Duodenal mucosa (tissue), 2 donors: Measurements from ENCODE around the gene USP15.

Experiments
- H3K27ac ChIP-seq: one replicate; pipeline ENCODE4 v1.7.0; 2013; ENCODE audit warnings: low read depth, low read length
- H3K27me3 ChIP-seq, 2 donors: one replicate each; pipeline ENCODE4 v1.7.0; 2013; ENCODE audit warnings: low read length in 2 of 2, control low read depth in 1 of 2; ENCODE audit not compliant: insufficient read depth in 2 of 2, control insufficient read depth in 1 of 2
- H3K36me3 ChIP-seq, 2 donors: one replicate each; pipeline ENCODE4 v1.7.0; 2013; ENCODE audit warnings: low read length in 2 of 2, control low read depth in 1 of 2; ENCODE audit not compliant: insufficient read depth in 2 of 2, control insufficient read depth in 1 of 2
- H3K4me1 ChIP-seq, 2 donors: one replicate each; pipeline ENCODE4 v1.7.0; 2013; ENCODE audit warnings: low read length in 2 of 2, control low read depth in 1 of 2; ENCODE audit not compliant: insufficient read depth in 2 of 2, control insufficient read depth in 1 of 2
- H3K4me3 ChIP-seq, 2 donors: one replicate each; pipeline ENCODE4 v1.7.0; 2013; ENCODE audit warnings: low read length in 2 of 2, low read depth in 1 of 2
- H3K9ac ChIP-seq, 2 donors: one replicate each; pipeline ENCODE4 v1.7.0; 2013; ENCODE audit warnings: low read length in 2 of 2, low read depth in 1 of 2
- H3K9me3 ChIP-seq, 2 donors: one replicate each; pipeline ENCODE4 v1.7.0; 2013; ENCODE audit warnings: low read length in 2 of 2, control low read depth in 1 of 2; ENCODE audit not compliant: control insufficient read depth in 1 of 2

USP15 gene

DNA sequence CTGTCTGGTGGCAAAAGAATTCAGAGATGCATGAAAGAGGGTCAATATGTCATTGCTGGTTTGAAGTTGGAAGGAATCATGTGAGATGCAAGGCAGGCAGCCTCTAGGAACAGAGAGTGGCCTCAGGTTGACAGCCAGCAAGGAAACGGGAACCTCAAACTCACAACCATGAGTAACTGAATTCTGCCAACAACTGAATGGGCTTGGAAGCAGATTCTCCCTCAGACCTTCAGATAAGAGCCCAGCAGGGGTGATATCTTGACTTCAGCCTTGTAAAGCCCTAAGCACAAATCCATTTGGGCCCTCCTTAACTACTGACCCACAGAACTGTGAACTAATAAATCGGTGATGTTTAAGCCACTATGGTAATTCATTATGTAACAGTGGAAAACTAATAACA, 35.8 kb downstream of the USP15 start:
- H3K27ac ChIP-seq, result no peak overlapping the region
- peaks cover under 1 to 1% of the 10 kb centered on the region in 2 donors for H3K9me3 ChIP-seq
- H3K4me1 ChIP-seq, result peaks cover 5 to 11% of the 10 kb centered on the region in 2 donors
- H3K27me3 ChIP-seq, result no peaks in the 10 kb centered on the region
- no peak overlapping the region for H3K4me3 ChIP-seq
- no peak overlapping the region for H3K9ac ChIP-seq
- H3K36me3 ChIP-seq, result peaks cover 14 to 24% of the 10 kb centered on the region in 2 donors

DNA sequence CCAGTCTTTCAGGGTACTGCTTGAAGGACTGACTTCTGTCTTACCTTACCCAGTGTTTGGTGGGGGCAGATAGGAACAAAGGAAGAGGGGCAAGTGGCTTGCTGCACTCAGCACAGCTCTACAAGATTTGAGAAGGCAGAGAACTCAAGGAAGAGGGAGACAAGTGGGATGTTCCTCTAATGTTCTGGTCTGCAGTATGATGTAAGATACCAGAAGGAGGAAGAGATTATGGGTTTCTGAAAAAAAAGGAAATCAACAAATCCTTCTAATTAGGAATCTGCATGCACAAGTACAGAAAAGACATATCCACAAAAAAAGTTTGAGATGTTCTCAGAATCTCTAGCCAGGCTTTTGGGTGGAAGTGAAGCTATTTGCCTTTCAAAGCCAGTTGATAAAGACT, 37.1 kb downstream of the USP15 start:
- Histone ChIP-seq H3K27me3 (no peaks in the 10 kb centered on the region), H3K27ac (no peak overlapping the region), H3K36me3 (peaks cover 14 to 24% of the 10 kb centered on the region in 2 donors), H3K4me1 (peaks cover 0 to 8% of the 10 kb centered on the region in 2 donors), H3K9me3 (no peaks in the 10 kb centered on the region), H3K4me3 (no peak overlapping the region), H3K9ac (no peak overlapping the region)

DNA sequence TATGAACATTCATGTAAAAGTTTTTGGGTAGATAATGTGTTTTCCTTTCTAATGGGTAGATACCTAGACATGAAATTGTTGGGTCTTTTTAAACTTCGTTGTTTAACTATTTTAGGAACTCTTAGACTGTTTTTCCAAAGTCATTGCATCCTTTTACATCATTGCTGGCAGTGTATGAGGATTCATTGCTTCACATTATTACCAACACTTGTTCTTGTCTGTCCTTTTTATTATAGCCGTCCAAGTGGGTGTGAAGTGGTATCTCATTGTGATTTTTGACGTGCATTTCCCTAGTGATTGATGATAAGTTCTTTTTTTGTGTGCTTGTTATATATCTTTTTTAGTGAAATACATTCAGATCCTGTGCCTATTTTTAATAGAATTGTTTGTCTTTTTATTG, 39.4 kb downstream of the USP15 start:
- Histone ChIP-seq H3K36me3 (peaks cover 32 to 42% of the 10 kb centered on the region in 2 donors), H3K27ac (no peak overlapping the region), H3K4me1 (peaks cover 0 to 4% of the 10 kb centered on the region in 2 donors), H3K4me3 (no peak overlapping the region), H3K27me3 (no peaks in the 10 kb centered on the region), H3K9ac (no peak overlapping the region), H3K9me3 (no peaks in the 10 kb centered on the region)

DNA sequence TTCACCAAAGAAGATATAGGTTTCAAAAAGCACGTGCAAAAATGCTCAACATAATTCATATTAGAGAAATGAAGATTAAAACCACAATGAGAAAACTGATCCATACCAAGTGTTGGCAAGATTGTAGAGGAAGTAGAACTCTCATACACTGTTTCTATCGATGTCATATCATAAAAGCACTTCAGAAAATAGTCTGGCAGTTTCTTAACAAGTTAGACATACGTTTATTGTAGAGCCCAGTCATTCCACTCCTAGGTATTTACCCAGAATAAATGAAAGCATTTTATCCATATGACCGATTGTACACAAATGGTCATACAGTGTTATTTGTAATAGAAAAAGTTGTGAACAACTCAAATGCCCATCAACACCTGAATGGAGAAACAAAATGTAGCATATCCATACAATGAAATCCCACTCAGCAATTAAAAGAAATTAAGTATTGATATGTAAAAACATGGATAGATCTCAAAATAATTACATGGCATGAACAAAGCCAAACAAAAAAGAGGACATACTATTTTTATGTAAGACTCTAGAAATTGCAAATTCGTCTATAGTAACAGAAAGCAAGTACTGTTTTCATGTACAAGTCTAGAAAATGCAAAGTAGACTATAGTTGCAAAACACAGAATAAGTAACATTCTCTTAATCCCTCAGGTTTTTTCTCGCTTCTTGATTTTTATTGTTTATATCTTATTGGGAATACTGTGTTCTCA, 41.0 kb downstream of the USP15 start:
- H3K27me3 ChIP-seq, result no peaks in the 10 kb centered on the region
- no peak overlapping the region for H3K4me3 ChIP-seq
- no peak overlapping the region for H3K9ac ChIP-seq
- H3K36me3 ChIP-seq, result peaks cover 26 to 34% of the 10 kb centered on the region in 2 donors
- H3K27ac ChIP-seq, result no peak overlapping the region
- peaks cover 0 to 10% of the 10 kb centered on the region in 2 donors for H3K4me1 ChIP-seq
- H3K9me3 ChIP-seq, result peaks cover 0 to 4% of the 10 kb centered on the region in 2 donors

DNA sequence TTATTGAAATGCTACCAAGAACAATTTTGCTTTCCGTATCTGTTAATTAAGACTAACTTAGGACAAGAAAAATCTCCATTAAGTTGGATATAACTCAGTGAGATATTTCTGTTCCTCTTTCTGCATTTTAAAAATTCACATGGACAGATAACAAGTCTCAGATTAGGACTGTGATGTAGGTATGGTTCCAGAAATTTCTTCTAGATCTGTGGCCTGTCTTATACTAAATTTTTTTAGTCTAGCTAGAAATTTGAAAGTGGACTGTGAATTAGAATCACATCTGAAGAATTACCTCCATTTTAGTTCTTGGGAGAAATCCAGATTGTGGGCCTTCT, 41.6 kb downstream of the USP15 start:
- Histone ChIP-seq H3K27ac (no peak overlapping the region), H3K36me3 (peaks cover 25 to 34% of the 10 kb centered on the region in 2 donors), H3K9ac (no peak overlapping the region), H3K4me3 (no peak overlapping the region), H3K4me1 (peaks cover 0 to 10% of the 10 kb centered on the region in 2 donors), H3K9me3 (peaks cover 0 to 4% of the 10 kb centered on the region in 2 donors), H3K27me3 (no peaks in the 10 kb centered on the region)

DNA sequence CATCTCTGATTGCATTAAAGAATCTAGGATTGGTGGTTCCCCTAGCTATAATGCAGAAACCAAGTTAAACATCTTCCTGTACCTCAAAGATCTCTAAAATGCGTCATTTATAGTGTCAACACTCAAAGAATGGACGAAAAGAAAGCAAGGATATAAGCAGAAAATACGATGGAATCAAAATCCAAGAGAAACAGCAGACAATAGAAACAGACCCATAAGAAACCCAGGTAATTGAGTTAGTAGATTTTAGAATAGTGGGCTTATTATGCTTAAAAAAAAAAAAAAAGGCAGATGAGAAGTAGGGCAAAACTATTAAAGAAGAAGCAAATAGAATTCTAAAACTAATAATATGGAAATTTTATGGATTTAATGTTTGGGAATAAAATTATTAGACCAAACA, 44.4 kb downstream of the USP15 start:
- H3K36me3 ChIP-seq, result peaks cover 29 to 34% of the 10 kb centered on the region in 2 donors

DNA sequence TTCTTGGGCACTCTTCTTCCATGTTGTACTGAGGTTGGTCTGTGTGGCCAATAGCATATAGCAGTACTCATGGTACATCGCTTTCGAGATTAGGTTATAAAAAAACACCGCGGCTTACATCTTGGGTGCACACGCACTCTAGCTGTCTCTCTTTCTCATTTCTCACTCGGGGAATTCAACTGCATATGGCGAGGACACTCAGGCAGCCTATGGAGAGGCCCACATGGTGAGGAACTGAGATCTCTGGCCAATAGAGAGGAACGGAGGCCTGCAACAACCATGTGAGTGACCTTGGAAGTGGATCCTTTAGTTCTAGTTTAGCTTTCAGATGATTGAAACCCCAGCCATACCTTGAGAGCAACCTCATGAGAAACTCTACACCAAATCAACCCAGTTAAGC, 45.6 kb downstream of the USP15 start:
- Histone ChIP-seq H3K9ac (no peak overlapping the region), H3K4me1 (peaks cover 0 to 10% of the 10 kb centered on the region in 2 donors), H3K4me3 (no peak overlapping the region), H3K27ac (no peak overlapping the region), H3K27me3 (no peaks in the 10 kb centered on the region), H3K36me3 (peaks cover 29 to 34% of the 10 kb centered on the region in 2 donors), H3K9me3 (peaks cover 0 to 4% of the 10 kb centered on the region in 2 donors)

More for the DNA sequence above, 44.4 kb downstream of the USP15 start:
- Histone ChIP-seq H3K4me3 (no peak overlapping the region), H3K27ac (no peak overlapping the region), H3K4me1 (peaks cover 0 to 10% of the 10 kb centered on the region in 2 donors), H3K9me3 (peaks cover 0 to 4% of the 10 kb centered on the region in 2 donors), H3K9ac (no peak overlapping the region), H3K27me3 (no peaks in the 10 kb centered on the region)

DNA sequence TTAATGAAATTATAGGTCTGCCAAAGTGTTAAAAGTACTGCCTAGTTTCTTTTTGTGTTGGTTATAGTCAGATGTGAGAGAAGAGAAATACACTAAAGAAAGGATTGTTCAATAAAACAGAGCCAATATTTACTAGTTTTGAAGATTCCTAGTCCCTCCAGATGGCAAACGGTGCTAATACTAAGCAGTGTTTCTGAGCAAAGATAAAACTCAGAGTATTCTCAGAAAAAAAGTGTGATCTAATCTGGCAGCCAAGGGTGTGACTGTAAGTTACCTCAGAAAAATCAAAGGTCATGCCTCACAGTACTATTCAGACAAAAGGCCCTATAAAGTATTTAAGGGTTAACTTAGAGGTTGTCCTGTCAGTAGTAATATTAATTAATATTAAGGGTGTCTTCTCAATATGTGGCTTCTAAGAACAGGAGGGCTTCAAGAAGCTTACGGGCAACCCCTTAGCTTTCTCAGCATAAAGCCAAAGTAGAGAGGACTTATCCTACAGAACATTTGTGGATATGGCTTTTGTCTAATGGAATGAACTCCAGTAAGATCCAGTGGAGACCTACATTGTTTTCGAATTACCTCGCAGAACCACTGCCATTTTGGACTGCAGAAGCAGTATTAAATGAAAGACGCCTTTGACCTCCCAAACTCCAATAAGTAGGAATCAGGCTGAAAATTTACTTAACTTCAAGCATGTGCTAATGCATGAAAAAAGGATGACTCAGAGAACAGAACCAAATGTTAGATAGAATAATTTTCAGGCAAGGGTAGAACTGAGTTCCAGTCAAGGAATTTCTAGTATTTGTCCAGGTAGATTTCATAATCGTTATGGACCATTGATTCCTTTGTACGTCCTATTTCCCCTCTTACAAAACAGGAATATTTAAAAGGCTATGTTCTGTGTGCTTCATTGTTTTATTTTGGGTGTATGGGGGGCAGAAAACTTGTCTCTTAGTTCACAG, 46.6 kb downstream of the USP15 start:
- no peak overlapping the region for H3K4me3 ChIP-seq
- no peaks in the 10 kb centered on the region for H3K27me3 ChIP-seq
- peaks cover 29 to 34% of the 10 kb centered on the region in 2 donors for H3K36me3 ChIP-seq
- no peak overlapping the region for H3K9ac ChIP-seq
- no peak overlapping the region for H3K27ac ChIP-seq
- peaks cover 0 to 4% of the 10 kb centered on the region in 2 donors for H3K9me3 ChIP-seq
- peaks cover 0 to 7% of the 10 kb centered on the region in 2 donors for H3K4me1 ChIP-seq

DNA sequence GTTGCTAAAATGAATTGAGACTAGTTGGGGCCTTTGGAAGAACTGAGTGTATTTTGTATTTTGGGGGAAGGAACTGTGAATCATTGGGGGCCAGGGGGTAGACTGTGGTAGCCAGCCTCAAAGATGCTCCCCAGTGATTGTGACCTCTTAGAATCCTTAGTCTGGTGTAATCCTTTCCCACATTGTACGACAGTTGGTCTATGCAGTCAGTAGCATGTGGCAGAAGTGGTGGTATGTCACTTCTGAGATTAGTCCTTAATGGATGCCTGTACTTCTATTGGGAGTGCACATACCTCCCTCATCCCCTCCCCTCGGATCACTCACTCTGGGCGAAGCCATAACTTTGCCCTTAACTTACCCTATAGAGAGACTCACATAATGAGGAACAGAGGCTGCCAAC, 48.0 kb downstream of the USP15 start:
- H3K27me3 ChIP-seq, result no peaks in the 10 kb centered on the region
- peaks cover 23 to 30% of the 10 kb centered on the region in 2 donors for H3K36me3 ChIP-seq
- peaks cover 0 to 7% of the 10 kb centered on the region in 2 donors for H3K4me1 ChIP-seq
- H3K9ac ChIP-seq, result no peak overlapping the region
- peaks cover 0 to 4% of the 10 kb centered on the region in 2 donors for H3K9me3 ChIP-seq
- H3K27ac ChIP-seq, result no peak overlapping the region
- H3K4me3 ChIP-seq, result no peak overlapping the region
